ENCODE results near the gene TOB1. TPM values are rescaled to one million over a fixed set of nuclear protein-coding genes. Genes with fewer than 3 reads are reported as not detected.

TOB1 gene
- total RNA-seq, 1 experiment from 2014 or later: 53.1 TPM

GRCh38 chr17:50908860-50909764 lies 43.0 kb upstream of the TOB1 start:
- BruUV-seq (replicated peaks): no TSS peak
- DNase-seq (ENCODE audit: unreplicated experiment): peak; percentile 68
- ChIA-PET POLR2A (interaction anchor here (0.7 to 3.2 kb wide), 4 partner anchors 26 to 48 kb away, joined by 3 to 25 read pairs (median 6); partner anchors contain the start of gene TOB1), CTCF (interaction anchor here (0.6 to 1.9 kb wide), 10 partner anchors 13 to 126 kb away, joined by 3 to 8 read pairs (median 3); no protein-coding TSS in a partner anchor)
- no peak overlapping the region for H3K4me3 Mint-ChIP-seq (ENCODE audit: unreplicated experiment)
- no peaks in the 10 kb centered on the region for H3K9me3 Mint-ChIP-seq (ENCODE audit: unreplicated experiment)
- H3K4me1 Mint-ChIP-seq (ENCODE audit: insufficient read depth, unreplicated experiment): peaks cover 23% of the 10 kb centered on the region
- H3K27me3 Mint-ChIP-seq (ENCODE audit: insufficient read depth, unreplicated experiment): no peaks in the 10 kb centered on the region
- intact Hi-C loops (cut with micrococcal nuclease): no loop called here
- no peaks in the 10 kb centered on the region for H3K36me3 Mint-ChIP-seq (ENCODE audit: insufficient read depth, unreplicated experiment)
- peak overlapping the region; percentile 79 for H3K27ac Mint-ChIP-seq (ENCODE audit: low read depth, unreplicated experiment)
- TF ChIP-seq CTCF (IDR thresholded peaks at IDR 0.05; ENCODE audit: unreplicated experiment): no peak

GRCh38 chr17:50908140-50908859 lies 42.1 kb upstream of the TOB1 start:
- BruUV-seq (replicated peaks): no TSS peak
- H3K4me1 Mint-ChIP-seq (ENCODE audit: insufficient read depth, unreplicated experiment): peaks cover 31% of the 10 kb centered on the region
- peak overlapping the region; percentile 31 for H3K27ac Mint-ChIP-seq (ENCODE audit: low read depth, unreplicated experiment)
- no peaks in the 10 kb centered on the region for H3K27me3 Mint-ChIP-seq (ENCODE audit: insufficient read depth, unreplicated experiment)
- no peaks in the 10 kb centered on the region for H3K9me3 Mint-ChIP-seq (ENCODE audit: unreplicated experiment)
- intact Hi-C loops (cut with micrococcal nuclease): no loop called here
- no peaks in the 10 kb centered on the region for H3K36me3 Mint-ChIP-seq (ENCODE audit: insufficient read depth, unreplicated experiment)
- ChIA-PET CTCF (interaction anchor here (0.6 to 1.9 kb wide), 9 partner anchors 12 to 49 kb away, joined by 3 to 8 read pairs (median 3); no protein-coding TSS in a partner anchor), POLR2A (interaction anchor here (0.7 to 3.2 kb wide), 3 partner anchors 11 to 42 kb away, joined by 3 to 25 read pairs (median 3); partner anchors contain the start of gene TOB1)
- TF ChIP-seq CTCF (IDR thresholded peaks at IDR 0.05; ENCODE audit: unreplicated experiment): no peak
- no peak for DNase-seq (ENCODE audit: unreplicated experiment)
- no peak overlapping the region for H3K4me3 Mint-ChIP-seq (ENCODE audit: unreplicated experiment)

- no peak for TF ChIP-seq CTCF (IDR thresholded peaks at IDR 0.05; ENCODE audit: unreplicated experiment)
- no peak for DNase-seq (ENCODE audit: unreplicated experiment)
- Mint-ChIP-seq H3K36me3 (ENCODE audit: insufficient read depth, unreplicated experiment) (no peaks in the 10 kb centered on the region), H3K9me3 (ENCODE audit: unreplicated experiment) (no peaks in the 10 kb centered on the region), H3K27ac (ENCODE audit: low read depth, unreplicated experiment) (no peak overlapping the region), H3K4me1 (ENCODE audit: insufficient read depth, unreplicated experiment) (peaks cover 33% of the 10 kb centered on the region), H3K4me3 (ENCODE audit: unreplicated experiment) (no peak overlapping the region), H3K27me3 (ENCODE audit: insufficient read depth, unreplicated experiment) (no peaks in the 10 kb centered on the region)
- POLR2A ChIA-PET: interaction anchor here (0.9 to 8.4 kb wide), 6 partner anchors 10 to 47 kb away, joined by 3 to 139 read pairs (median 4); partner anchors contain the start of gene TOB1
- BruUV-seq (replicated peaks): no TSS peak
- intact Hi-C loops (cut with micrococcal nuclease): no loop called here
- CTCF ChIA-PET: interaction anchor here (0.5 kb wide), 1 partner anchor 17 kb away, joined by 3 read pairs; no protein-coding TSS in a partner anchor
These were observed 40.3 kb upstream of the TOB1 start for GRCh38 chr17:50906443-50906842.

GRCh38 chr17:50905460-50905803 lies 39.3 kb upstream of the TOB1 start:
- no peaks in the 10 kb centered on the region for H3K27me3 Mint-ChIP-seq (ENCODE audit: insufficient read depth, unreplicated experiment)
- intact Hi-C loops (cut with micrococcal nuclease): no loop called here
- ChIA-PET POLR2A (interaction anchor here (0.6 to 8.4 kb wide), 11 partner anchors 9 to 318 kb away, joined by 3 to 139 read pairs (median 4); partner anchors contain the start of gene TOB1), CTCF (interaction anchor here (0.9 to 1.7 kb wide), 2 partner anchors 17 to 39 kb away, joined by 3 to 8 read pairs; partner anchors contain the start of gene TOB1)
- H3K36me3 Mint-ChIP-seq (ENCODE audit: insufficient read depth, unreplicated experiment): no peaks in the 10 kb centered on the region
- TF ChIP-seq CTCF (IDR thresholded peaks at IDR 0.05; ENCODE audit: unreplicated experiment): no peak
- H3K4me1 Mint-ChIP-seq (ENCODE audit: insufficient read depth, unreplicated experiment): peaks cover 33% of the 10 kb centered on the region
- DNase-seq (ENCODE audit: unreplicated experiment): no peak
- no TSS peak for BruUV-seq (replicated peaks)
- H3K27ac Mint-ChIP-seq (ENCODE audit: low read depth, unreplicated experiment): peak overlapping the region; percentile 95
- no peaks in the 10 kb centered on the region for H3K9me3 Mint-ChIP-seq (ENCODE audit: unreplicated experiment)
- H3K4me3 Mint-ChIP-seq (ENCODE audit: unreplicated experiment): peak overlapping the region; percentile 10

Data from MCF 10A (cell line).